Stimulated activated CD4-positive, alpha-beta T cell treated with anti-CD3 and anti-CD28 coated beads, Interleukin-4, amount 100 ng/mL, for 1 hour (primary cell): ENCODE results near the gene ZFPM1.

Experiments used
- DNase-seq: peaks from one replicate; pipeline ENCODE4 v3.0.0-alpha.2; 2020

ZFPM1 gene

GRCh38 chr16:88548131-88548874 is 95.2 kb downstream of the ZFPM1 start:
- no peak for DNase-seq

DNA sequence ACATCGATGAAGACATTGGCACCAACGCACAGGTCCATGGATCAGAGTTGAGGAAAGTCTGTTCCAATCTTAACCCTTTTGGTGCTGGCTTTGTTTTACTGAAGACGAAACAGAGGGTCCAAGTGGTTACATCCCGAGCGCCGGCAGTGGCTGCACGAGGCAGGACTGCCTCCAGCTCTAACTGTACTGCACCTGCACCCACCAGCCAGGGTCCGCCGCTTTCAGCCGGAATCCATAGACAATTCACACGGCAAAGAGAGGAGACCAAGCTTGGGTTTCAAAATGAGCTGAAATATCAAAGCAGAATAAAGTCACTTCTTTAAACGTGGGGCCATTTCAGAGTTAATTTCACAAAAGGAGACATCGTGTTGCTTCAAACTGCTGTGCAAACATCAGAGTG is 95.9 kb downstream of the ZFPM1 start:
- no peak for DNase-seq

GRCh38 chr16:88549671-88550245 is 96.7 kb downstream of the ZFPM1 start:
- no peak for DNase-seq

DNA sequence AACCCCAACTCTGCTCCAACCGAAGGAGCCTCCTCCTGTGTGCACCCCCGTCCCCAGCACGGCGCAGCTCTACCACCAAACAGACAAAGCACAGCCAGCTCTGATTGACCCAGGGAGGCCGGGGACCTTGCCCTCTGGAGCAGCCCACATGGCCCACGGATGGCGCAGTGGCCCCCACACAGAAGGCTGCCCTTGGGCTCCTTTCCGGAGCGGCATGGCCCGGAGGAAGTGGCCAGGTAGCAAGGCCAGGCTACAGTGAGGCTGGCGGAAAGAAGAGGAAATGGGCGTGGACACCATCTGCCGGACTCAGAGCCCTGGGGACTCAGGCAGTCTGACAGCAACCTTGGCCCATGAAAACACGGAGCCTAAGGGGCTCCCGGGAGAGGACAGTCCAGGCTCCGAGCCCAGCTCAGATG is 97.2 kb downstream of the ZFPM1 start:
- DNase-seq = no peak

DNA sequence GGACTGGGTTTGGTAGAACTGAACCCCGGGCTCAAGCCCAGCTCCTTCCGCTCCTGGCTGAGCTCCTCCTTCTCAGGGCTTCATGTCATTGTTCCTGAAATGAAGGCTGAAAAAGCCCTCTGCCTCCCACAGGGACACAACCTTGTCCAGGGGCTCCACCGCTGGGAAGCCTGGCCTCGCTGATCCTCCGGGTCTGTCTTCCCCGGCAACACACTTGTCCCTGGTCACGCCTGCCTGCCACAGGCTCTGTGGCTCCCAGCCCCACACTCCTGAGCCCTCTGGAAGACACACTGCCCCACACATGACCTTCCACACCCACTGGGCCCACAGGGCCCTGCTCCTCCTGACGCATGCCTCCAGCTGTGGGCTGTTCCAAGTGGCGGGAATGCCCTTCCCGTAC is 99.1 kb downstream of the ZFPM1 start:
- no peak for DNase-seq

DNA sequence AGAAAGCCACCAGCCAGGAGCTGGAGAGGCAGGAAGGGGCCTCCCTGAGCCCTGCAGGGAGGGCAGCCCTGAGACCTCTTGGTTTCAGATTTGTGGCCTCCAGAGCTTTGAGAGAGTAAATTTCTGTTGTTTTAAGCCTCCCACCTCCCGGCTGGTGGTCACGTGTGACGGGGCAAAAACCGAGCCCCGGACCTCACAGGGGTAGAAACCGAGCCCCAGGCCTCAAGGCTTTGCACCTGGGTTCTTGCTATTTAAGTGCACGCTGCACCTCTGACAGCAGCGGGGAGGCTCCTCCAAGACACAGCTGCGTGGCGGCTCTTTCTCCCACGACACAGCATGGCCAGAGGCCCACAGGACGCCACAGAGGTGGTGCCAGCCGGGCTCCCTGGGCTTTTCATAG is 99.7 kb downstream of the ZFPM1 start:
- DNase-seq = no peak

DNA sequence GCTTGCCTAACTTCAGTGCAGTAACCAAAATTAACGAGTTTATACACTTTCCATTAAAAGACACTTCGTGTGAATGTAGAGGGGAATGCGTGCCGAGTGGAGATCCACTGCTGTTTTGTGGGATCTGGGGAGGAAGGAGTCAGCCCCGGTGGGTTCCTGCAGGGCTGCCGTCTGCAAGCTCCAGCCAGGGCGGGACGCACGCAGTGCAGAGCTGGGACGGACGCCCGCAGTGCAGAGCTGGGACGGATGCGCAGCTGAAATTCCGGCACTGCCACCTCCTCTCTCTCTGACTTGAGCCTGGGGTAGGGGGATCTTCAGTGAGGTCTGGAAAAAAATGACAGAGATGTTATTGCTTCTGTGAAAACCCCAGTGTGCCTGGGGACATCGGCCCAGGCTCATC is 100.7 kb downstream of the ZFPM1 start:
- no peak for DNase-seq

DNA sequence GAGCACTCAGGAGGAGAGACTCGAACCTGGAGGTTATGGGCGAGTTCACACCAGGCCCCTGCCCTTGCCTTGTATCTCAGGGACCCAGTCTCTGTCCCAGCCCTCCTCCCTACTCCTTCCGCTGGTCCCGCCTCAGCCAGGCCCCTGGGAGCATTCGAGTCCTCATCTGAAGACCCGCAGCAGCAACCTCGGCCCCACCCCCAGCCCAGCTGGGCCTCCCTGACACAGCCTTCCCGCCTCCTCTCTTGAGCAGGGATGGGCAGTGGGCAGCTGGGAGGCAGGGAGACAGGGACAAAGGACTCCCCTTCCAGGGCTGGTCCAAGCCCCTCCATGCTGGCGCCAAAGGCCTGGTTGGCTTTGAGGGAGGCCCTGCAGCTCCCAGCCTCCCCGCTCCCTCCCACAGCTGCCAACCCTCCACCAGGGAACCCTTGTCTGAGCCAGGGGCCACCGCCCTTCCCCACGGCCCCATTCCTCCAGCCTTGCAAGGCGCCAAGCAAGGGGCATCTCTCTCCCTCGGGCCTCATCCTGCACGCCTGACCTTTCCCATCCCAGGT is 101.7 kb downstream of the ZFPM1 start:
- no peak for DNase-seq

DNA sequence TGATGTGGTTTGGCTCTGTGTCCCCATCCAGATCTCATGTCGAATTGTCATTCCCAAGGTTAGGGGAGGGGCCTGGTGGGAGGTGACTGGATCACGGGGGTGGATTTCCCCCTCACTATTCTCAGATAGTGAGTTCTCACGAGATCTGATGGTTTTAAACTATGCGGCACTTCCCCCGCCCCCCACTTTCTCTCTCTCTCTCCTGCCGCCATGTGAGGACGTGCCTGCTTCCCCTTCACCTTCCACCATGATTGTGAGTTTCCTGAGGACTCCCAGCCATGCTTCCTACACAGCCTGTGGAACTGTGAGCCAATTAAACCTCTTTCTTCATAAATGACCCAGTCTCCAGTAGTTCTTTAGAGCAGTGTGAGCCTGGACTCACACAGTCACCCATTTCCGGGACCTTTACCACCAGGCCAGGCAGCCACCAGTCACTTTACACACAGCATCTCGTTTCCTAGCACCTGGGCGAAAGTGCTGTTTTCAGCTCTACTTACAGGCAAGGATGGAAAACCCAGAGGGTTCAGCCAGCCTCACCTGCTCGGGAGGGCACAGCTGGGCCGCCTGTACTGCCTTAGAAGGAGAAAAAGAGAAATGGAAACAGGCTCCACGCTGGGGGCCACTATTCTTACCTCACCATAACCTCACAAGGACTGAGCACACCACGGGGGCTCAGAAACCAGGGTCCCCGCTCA is 103.4 kb downstream of the ZFPM1 start:
- DNase-seq = no peak

DNA sequence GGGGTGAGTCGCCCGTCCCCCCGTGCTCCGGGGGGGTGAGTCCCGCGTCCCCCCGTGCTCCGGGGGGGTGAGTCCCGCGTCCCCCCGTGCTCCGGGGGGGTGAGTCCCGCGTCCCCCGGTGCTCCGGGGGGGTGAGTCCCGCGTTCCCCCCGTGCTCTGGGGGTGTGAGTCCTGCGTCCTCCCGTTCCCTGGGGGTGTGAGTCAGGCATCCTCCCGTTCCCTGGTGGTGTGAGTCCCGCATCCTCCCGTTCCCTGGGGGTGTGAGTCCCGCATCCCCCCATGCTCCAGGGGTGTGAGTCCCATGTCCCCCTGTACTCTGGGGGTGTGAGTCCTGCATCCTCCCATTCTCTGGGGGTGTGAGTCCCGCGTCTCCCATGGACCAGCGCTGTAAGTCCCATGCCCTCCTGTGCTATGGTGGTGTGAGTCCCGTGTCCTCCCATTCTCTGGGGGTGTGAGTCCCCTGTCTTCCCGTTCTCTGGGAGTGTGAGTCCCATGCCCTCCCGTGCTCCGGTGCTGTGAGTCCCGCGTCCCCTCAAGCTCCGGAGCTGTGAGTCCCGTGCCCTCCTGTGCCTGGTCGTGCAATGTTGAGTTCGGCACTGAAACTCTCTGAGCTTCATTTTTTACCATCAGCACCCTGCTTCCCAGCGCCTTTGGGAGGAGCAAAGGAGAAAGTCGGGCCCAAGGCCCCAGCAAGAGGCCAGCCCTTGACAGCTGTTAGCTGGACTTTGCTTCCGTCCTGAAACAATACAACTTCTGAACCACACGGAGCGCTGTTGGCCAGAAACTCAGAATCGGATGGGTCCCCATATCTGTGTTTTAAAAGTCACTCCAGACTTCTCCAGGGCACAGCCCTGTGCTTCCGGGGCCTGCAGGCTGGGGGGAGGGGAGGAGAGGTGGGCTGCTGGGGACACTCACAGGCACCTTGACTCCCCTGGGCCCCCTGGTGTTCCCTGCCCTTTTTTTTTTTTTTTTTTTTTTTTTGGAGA is 105.7 kb downstream of the ZFPM1 start:
- DNase-seq = no peak

GRCh38 chr16:88560714-88561484 is 107.8 kb downstream of the ZFPM1 start:
- no peak for DNase-seq

DNA sequence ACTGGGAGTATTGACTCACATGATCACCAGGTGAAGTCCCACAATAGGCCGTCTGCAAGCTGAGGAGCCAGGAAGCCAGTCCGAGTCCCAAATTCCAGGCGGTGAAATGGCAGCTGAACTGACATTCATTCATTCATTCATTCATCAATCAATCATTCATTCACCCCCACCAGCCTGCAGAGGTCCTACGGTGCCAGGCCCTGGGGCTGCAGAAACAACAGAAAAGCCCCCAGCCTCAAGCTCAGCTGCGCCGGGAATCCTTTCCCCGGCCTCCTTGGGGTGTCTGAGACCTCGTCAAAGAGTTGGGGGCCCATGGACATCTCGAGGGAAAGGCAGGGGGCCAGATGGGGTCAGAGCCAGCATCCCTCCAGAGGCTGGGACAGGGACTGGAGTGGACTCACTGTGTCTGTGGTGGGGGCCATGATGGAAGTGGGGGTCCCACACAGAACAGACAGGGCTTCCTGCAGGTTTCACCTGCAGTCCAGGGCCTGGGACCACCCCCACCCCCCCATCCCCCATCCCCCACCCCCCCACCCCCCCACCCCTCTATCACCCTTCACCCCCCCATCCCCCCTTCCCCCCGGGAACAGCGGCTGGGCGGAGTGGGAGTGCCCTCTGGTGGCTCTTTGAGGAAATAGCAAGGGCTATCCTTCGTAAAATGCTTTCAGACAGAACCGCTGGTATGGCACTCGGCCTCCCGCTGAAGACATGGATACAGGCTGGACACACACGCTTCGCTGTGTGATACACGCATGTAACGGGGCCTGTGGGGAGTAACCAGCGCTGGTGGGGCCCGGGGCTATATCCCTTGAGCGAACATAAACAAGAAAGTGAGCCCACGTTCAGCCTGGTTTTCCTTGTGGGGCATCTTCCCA is 108.6 kb downstream of the ZFPM1 start:
- DNase-seq = peak; percentile 53

DNA sequence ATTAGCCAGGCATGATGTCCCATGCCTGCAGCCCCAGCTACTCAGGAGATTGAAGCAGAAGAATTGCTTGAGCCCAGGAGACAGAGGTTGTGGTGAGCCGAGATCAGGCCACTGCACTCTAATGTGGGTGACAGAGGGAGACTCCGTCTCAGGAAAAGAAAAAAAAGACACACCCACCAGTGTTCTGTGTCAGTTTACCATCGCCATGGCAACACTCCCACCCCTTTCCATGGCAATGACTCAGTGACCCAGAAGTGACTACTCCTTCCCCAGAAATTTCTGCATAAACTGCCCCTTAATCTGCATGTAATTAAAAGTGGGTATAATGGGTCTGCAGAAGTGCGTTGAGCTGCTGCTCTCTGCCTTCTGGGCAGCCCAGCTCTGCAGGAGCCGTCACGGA is 113.1 kb downstream of the ZFPM1 start:
- peak; percentile 68 for DNase-seq

GRCh38 chr16:88568710-88569613 is 115.9 kb downstream of the ZFPM1 start:
- no peak for DNase-seq

- DNase-seq = no peak
These were observed 116.5 kb downstream of the ZFPM1 start for GRCh38 chr16:88569614-88569984.

DNA sequence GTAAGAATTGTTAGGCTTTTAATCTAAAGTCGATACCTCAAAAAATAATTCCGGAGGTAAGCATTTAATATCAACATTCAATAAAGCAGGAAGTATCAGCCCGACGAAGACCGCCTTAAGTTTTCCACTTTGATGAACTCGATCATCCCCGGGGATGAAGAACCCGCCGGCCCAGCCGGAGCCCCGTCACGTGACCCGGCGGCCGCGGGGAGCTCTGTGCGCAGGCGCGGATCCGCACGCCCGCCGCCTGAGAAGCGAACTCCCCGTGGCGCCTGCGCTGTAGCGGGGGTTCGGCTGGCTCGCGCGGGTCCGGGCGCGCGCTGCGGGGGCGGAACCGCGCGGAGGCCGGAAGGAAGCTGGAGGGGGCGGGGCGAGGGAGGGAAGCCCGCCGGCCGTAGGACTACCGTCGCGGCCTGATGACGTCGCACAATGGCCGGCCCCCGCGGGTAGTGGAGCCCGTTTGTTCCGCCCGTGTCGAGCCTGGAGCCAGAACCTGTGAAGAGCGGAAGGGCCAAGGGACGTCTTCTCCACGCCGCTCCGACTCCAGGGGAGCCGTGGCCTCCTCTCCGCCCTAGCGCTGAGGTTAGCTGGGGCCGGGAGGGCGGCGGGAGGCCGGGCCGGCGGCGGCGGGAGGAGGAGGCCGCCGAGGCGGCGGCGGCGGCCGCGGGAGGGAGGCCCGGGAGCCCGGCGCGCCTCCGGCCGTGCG is 117.1 kb downstream of the ZFPM1 start, which contains the start of gene ZC3H18:
TSS of gene ZC3H18 (plus strand) at position 419 of the 706 bp plus-strand sequence. CDS start 6,721 bp downstream, outside the sequence.
- peak; percentile 99 for DNase-seq

DNA sequence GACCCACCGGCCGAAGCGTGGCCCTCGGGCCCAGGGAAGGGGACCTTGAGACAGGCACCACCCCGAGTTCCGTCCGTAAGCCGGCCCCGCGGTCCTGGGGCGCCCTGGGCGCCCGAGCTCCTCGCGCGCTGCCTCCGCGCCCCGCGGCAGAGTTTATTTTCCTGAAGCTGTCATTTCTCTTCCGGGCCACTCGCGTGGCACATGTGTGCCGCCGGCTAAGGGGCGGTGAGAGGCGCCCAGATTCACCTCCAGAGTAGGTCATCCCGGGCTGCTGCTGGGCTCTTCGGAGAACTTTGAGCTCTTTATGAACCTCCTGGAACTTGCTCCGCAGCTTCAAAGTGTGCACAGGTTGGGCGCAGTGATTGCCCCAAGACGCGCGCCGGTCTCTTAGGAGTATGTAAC is 117.6 kb downstream of the ZFPM1 start:
- peak; percentile 45 for DNase-seq

GRCh38 chr16:88575251-88575650 is 122.2 kb downstream of the ZFPM1 start:
- DNase-seq = no peak

DNA sequence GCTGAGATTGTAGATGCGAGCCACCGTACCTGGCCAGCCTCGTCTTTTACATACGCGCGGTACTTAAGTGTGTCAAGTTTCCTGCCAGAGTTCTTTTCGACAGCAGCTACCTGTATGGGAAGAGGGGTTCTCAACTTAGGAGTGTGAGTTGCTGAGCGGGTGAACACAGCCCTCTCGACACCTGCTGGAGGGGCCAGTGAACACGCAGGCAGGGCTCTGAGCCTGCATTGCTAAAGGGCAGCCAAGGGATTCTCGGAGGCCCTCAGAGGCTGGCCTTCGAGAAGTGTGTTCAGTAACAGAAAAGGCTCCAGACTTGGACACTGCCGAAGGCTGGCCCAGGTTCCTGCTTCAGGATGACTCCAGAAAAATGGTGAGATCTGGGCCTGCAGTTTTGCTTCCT is 123.2 kb downstream of the ZFPM1 start:
- no peak for DNase-seq
